ENCODE data around the gene ERFL.

GRCh38 chr19:41863209-41863931 is 64.9 kb downstream of the ERFL start:
- TF ChIP-seq POLR2A (IDR thresholded peaks at IDR 0.05) (no peak), CTCF (IDR thresholded peaks at IDR 0.05) (no peak), POLR2AphosphoS5 (IDR thresholded peaks at IDR 0.05) (no peak)

Measured in prostate gland (tissue), 2 donors.